GM19468 (cell line): ENCODE results near the gene RPL18A.

ENCODE experiments used
- ATAC-seq: cut with Tn5 transposase; IDR thresholded peaks from one replicate; pipeline ENCODE4 v1.9.1; 2021; ENCODE audit warnings: mild to moderate bottlenecking, moderate library complexity, moderate number of reproducible peaks; ENCODE audit not compliant: unreplicated experiment; ENCODE audit errors: extremely low read depth

Gene RPL18A

DNA sequence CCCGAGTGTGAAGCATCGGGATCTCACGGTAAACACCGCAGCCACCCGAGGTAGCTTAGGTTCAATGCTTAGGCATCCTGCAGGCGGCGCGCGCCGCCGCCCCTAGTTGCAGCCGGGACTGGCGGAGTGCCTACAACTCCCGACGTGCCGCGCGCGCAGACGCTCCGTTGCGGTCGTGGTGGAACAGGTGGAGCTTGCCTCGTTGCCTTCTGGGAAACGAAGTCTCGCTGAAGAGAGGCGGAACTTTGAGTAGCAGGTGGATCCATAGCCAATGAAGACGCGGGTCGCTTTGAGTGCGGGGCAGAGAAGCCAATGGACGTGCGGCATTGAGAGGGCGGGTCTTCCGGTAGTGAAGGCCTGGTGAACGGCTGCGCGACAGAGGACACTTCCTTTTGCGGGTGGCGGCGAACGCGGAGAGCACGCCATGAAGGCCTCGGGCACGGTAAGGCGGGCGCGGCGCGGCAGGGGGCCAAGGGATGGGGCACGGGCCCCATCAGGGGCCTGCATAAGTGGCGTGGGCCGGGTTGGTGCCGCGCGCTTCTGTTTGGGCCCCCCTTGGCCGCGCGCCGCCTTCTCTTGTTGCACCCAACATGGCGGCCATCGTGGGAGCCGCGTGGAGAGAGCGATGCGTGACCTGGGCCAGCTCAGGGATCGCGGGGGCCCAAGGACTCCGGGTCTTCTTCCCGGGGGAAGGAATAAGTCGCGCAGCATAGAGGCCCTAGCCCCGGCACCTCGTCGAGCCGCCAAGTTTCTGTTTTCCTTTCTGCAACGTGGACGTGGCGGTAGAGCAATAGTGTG is at the start of gene RPL18A:
Gene RPL18A, plus strand, starts transcription at position 378 of the 798 bp plus-strand sequence. Its CDS starts 47 bp downstream, at position 425.
- peak; percentile 94 for ATAC-seq

DNA sequence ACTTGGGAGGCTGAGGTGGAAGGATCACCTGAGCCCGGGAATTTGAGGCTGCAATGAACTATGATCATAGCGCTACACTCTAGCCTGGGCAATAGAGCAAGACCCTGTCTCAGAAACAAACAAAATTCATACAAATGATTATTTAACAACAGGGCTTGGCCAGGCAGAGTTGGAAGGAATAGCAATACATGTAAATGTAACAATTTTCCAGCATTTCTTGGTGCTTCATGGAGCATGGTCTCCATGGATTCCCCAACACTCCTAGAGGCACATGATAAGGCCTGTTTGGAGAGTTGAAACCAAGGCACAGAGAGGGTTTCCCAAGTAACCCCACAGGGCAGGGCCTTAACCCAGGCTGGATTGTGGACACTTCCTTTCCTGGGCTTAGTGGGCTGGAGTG is 48.6 kb upstream of the RPL18A start:
- no peak for ATAC-seq

DNA sequence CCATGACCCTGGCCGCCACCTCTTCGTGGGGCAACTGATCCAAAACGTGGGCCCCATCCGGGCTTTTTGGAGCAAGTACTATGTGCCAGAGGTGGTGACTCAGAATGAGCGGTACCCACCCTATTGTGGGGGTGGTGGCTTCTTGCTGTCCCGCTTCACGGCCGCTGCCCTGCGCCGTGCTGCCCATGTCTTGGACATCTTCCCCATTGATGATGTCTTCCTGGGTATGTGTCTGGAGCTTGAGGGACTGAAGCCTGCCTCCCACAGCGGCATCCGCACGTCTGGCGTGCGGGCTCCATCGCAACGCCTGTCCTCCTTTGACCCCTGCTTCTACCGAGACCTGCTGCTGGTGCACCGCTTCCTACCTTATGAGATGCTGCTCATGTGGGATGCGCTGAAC is 48.0 kb upstream of the RPL18A start:
- ATAC-seq, result no peak

DNA sequence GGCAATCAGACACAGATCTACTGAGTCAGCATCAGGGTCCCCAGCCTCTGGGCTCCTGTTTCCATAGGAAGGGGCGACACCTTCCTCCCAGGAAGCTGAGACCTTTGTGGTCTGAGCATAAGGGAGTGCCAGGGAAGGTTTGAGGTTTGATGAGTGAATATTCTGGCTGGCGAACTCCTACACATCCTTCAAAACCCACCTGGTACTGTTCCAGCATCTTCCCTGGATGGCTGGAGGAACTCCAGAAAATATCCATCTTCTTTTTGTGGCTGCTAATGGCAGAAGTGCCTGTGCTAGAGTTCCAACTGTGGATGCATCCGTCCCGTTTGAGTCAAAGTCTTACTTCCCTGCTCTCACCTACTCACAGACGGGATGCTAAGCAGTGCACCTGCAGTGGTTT is 47.6 kb upstream of the RPL18A start:
- ATAC-seq, result no peak

DNA sequence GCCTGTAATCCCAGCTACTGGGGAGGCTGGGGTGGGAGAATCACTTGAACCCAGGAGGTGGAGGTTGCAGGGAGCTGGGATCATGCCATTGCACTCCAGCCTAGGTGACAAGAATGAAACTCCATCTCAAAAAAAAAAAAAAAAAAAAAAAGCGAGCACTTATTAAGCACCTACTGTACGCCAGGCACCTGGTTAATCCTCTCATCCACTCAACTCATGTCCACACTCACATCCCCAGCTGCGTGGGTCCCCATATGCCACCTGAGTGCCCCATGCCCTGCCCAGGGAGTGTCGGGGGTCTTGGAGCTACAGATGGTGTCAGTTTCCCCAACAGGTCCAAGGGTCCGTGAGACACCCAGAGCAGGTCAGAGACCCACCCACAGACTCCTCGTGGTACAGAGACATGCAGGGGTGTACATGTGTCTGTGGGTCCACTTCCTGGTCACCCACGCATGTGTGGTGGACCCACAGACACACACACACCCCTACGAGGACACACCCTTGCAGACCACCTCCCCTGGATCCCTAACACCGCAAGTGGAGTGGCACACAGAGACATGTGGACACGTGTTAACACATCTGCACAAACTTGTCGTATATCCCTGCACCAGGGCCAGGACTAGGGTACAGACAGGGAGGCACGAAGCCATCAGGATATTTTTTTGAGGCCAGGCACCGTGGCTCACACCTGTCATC is 41.9 kb upstream of the RPL18A start:
- ATAC-seq, result no peak

DNA sequence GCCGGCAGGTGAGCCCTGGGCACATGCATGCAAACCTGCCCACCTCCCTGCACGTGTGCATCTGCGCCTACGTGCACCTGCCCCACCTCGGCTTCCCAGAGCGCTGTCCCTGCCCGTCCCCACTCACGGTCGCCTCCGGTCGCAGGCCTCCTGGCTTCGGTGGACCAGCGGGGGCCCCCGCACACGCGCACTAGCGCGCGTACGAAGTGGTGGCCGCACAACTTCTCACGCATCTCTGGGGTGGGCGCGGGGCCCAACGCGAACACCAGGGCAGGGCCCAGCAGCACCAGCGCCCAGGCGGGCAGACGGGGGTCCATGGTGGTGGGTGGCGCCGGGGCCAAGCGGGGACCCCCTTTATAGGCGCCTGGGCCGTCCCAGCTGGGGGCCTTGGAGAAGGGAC is 38.5 kb upstream of the RPL18A start, which contains the start of gene INSL3:
Gene INSL3, minus strand, starts transcription at position 330 of the 400 bp plus-strand sequence. Its CDS starts 13 bp downstream, at position 317.
- no peak for ATAC-seq

DNA sequence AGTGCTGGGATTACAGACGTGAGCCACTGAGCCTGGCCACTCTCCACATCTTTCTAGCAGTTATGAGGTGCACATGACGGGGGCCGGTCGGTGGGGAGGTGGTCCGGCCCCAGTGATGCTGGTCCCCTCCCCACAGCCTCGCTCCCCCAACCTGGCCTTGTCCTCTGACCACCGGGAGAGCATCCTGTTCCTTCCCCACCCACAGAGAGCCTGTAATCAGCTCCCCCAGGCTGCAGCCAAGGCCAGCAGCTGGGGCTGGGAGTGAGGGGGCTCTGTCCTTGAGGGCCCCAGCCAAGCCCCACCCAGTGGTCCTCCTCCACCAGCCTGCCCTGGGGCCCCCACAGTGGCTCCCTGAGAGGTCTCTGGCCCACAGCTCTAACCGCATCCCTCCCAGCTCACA is 35.4 kb upstream of the RPL18A start:
- no peak for ATAC-seq

DNA sequence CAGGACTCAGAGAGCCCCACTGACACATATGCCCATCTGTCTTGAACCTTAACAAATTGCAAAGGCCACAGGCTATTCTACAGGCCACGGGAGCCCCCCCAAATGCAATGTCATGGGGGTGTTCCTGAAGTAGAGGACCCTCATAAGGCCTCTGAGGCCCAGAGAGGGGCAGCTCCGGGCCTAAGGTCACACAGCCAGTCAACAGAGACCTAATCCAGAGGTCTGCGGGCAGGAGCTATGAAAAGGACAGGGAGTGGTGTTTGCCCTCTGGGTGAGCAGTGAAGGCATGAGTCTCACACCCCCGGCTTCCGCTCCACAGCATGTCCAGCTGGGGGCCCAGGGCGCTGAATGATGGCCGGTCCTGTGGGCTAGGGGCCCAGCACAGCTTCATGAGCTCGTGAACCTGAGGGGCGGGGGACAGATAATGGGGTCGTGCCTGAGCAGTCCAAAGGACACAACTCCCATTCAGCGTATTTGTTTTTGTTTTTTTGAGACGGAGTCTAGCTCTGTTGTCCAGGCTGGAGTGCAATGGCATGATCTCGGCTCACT is 33.1 kb upstream of the RPL18A start:
- no peak for ATAC-seq

DNA sequence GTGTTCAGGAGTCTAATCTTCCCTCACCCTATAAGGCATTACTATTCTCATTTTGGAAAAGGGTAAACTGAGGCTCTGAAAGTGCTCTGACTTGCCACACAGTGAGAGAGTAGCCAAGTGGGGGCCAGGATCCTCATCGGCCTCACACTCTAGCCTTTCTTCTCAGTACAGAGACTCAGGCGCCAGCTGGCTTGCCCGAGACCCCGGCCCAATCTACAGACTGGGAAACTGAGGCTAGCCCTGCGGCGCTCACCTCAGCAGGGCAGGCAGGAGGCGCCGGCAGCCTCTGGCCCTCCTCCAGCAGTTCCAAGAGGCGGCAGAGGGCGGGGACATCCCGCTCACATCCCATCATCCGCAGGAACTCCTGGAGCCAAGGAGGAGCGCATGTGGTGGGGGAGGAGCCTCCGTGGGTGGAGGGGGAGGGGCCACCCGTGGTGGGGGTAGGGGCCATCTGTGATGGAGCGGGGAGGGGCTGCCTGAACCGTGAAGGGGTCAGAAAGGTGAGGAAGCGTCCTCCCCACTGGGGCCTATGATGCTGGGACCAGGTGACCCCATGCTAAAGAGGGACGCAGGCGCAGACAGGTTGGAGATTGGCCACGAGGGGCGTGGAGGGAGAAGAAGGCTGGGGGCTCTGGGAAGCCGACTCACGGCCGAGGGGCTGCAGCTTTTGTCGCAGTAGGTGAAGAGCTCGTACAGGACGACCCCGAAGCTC is 29.7 kb upstream of the RPL18A start:
- ATAC-seq, result no peak

DNA sequence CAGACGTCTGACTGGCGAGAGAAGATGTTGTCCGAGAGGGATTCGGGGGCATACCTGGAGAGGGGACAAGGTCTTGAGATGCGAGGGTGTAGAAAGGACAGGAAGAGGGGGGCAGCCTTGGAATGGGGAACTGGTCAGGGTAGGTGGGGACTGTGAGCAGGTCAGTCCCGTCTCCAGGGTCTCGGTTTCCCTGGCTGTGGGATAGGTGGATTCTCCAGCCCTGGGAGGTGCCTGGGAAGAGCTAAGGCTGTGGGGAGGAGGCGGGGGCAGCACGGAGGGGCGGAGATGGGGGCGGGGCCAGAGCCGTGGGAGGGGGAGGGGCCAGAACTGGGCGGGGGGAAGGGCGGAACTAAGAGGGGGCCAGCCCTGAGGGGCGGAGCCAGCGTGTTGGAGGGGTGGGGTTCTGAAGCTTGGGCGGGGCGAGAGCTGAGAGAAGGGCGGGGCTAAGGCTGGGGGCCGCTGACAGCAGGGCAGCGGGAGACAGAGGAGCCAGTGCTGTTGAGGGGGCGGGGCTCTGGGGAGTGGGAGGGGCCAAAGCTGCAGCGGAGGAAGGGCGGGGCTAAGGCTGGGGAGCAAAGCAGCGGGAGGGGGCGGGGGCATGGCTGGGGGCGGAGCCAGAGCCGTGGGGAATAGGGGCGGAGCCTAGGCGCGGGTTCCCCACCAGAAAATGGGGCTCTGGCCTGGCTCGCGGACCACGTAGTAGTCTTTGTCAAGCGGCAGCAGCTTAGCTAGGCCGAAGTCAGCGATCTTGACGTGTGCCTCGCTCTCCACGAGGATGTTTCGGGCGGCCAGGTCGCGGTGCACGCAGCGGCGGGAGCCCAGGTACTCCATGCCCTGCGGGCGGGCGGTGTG is 28.9 kb upstream of the RPL18A start:
- no peak for ATAC-seq

DNA sequence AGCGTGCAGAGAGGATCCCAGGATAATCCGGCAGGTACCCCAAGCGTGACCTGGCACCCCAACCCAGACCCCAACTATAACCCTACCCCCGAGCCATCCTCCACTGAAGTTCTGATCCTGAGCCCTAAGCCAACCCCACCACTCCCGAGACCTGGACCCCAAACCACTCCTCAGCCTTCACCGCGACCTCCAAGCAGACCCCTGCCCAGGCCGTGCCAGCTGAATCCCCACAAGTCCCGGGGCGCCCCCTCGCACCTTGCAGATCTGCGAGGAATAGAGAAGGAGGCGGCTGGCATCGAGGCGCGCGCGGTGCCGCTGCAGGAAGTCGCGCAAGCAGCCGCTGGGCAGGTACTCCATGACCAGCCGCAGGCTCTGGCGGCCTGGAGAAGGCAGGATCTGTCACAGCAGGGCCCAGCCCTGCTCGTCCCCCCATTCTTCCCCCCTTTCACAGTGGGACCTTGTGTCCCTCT is 28.3 kb upstream of the RPL18A start:
- no peak for ATAC-seq

DNA sequence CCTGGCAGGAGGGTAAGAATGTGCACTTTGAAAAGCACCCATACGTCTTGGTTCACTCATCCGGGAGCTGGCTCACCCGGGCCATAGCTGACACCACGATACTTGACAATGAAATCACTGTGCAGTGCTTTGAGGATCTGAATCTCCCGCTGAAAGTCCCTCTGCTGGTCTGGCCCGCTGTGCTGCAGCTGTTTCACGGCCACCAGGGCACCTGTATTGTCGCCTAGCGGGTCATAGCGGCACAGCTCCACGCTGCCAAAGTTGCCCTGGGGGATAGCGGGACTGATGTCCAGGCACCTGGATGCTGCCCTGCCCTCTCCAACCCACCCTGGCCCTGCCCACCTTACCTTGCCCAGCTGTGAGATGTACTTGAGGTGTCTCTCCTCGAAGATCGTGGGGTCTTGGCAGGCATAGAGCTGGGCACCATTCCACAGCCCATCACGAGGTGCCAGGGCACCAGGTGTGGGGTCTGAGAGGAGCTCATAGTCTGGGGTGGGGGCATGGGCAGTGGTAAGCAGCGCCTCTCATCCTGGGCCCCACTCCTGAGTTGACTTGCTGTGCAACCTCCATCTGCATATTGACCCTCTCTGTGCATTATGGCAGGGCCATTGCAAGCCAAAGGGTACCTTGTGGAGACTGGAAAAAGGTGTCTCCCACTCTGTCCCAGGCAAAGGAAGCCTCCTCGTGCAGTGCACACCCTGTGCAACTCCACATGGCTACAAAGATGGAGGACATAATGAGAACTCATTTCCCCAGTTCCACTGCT is 27.1 kb upstream of the RPL18A start:
- no peak for ATAC-seq

DNA sequence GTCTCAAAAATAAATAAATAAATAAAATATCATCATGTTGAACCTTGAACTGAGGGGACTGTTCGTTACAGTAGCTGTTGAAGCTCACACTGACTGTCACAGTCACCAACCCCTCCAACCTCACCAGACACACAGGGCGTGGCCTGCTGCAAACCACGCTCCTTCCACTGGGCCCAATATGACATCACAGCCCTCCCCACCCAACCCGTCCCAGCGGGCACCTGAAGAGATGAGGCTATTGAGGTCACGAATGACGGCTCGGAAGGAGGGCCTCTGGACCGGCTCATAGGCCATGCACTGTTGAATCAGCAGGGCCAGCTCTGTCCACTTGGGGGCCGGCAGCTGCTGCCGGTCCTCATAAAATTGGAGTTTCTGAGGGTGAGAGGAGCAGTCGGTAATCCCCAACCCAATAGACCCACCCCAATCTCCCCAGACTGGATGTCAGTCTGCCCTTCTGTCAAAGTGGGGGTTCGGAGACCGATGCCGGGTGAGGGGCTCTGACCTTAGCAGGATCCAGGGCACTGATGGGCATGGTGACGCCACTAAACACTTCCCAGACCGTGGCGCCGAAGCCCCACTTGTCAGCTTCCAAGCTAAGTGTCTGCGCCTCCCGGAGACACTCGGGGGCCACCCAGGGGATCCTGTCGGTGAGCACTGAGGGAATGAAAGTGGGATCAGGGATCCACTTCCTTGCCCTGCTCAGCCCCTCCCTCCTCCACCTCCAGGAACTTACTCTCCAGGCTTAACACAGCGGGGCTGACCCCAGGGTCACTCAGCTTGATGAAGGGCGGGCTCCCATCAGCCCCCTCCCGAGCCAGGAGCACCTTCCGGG is 25.1 kb upstream of the RPL18A start:
- ATAC-seq, result no peak

DNA sequence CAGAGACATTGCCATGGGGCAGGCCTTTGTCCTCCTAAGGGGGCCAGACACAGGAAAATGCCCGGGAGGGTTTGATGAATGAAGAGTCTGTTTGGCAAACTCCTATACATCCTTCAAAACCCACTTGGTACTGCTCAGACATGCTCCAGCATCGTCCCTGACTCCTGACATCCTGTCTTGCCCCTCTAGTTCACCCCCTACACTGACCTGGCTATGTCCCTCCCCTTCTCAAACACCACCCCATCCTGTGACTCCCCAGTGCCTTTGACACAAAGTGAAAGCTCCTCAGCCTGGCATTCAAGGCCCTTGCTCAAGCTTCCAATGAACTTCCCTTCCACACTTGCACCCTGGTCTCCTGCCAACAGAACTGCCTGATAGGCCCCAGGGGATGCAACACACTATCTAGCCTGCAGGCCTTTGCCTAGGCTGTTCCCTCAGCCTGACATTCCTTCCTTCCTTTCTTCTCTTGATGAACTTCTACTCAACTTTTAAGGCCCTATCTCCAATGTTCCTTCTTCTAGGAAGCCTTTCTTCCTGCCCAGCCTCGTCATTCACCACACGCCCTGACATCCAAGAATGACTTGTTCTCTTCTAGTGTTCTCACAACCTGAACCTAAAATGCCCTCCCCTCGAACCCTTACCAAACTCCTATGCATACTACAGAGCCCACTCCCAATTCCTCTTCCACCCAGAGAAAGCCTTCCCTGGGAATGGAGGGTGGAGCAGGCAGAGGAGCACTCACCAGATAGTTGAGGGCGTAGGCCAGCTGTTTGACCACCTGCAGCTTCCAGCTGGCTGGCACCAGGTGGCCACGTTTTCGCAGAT is 24.3 kb upstream of the RPL18A start:
- ATAC-seq, result no peak

DNA sequence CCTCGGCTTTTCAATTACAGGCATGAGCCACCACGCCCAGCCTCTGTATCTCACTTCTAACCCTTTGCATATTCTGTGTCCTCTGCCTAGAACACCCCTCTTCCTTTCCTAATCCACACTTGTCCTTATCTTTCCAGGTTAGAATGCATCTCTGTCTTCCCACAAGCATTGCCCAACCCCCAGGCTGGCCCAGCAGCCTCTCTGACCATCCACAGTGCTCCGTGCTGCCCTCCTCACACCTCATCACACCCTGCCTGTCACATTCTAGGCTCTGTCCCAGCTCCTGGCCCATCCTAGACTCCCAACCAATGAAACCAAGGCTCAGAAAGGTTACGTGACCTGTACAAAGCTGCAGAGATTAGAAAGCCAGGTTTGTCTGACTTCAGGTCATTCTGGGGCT is 23.2 kb upstream of the RPL18A start:
- ATAC-seq, result no peak

DNA sequence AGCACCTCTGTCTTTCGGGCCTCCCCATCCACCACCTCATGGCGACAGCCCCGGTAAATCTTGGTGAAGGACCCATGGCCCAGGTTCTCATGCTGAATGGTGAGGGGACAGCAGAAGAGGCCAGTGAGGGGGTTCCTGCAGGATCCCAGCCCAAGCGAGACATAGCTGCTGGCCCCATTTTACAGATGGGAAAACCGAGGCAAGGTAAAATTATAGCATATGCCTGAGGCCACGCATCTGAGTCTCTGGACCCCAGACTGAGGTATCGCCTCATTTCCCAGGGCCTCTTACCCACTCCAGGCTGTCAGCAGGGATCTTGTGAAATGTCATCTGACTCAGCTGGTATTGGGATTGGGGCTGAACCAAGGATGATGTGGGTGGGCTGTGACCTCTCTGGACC is 21.7 kb upstream of the RPL18A start:
- no peak for ATAC-seq

DNA sequence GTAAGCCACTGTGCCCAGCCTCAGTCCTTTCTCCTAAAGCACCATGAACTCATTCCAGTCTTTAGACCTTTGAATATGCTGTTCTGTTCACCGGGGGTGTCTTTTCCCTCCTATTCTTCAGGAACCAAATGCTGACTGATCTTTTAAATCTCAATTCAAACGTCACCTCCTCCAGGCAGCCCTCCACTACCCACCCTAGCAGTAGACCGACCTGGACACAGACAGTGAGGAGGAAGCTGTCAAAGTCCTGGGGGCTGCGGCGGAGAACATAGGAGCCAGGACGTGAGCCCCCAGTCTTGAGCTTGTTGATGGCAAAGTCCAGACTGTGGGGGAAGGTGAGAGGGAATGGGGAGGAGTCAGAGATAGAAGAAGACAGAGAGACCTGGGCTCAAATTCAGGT is 19.7 kb upstream of the RPL18A start:
- ATAC-seq, result no peak
